ENCODE results near the gene AKAP7.

GRCh38 chr6:131216246-131216645 lies 81.0 kb downstream of the AKAP7 start:
- TF ChIP-seq CTCF (IDR thresholded peaks at IDR 0.05) (no peak), POLR2AphosphoS5 (IDR thresholded peaks at IDR 0.05) (no peak), POLR2A (IDR thresholded peaks at IDR 0.05) (no peak)

Data from gastroesophageal sphincter (tissue), 3 donors.